H1 (cell line): ENCODE results near the gene RETREG1.

Source experiments
- CREB1 ChIP-seq: IDR thresholded peaks from 2 replicates; pipeline ENCODE4 v1.6.1; 2012; ENCODE audit warnings: inconsistent platforms
- NANOG ChIP-seq: IDR thresholded peaks from 2 replicates; pipeline ENCODE4 v1.6.1; 2011; ENCODE audit warnings: low read length, low read depth, mild to moderate bottlenecking, inconsistent platforms; ENCODE audit not compliant: insufficient read depth, poor library complexity, severe bottlenecking
- ZNF274 ChIP-seq: IDR thresholded peaks from 2 replicates; pipeline ENCODE4 v1.7.0; 2012; ENCODE audit warnings: low read length, borderline replicate concordance; ENCODE audit errors: extremely low read depth
- TF ChIP-seq, protein P1 (sequence below), 3 experiments: IDR thresholded peaks; 1 replicate in 2 of 3; 2 replicates in 1 of 3; pipeline versions ENCODE4 v1.5.1 to v1.6.1; 2011; ENCODE audit warnings: low read length in 3 of 3, mild to moderate bottlenecking in 3 of 3, inconsistent platforms in 2 of 3, low read depth in 1 of 3, moderate library complexity in 1 of 3; ENCODE audit not compliant: insufficient read depth in 1 of 3; ENCODE audit errors: control extremely low read depth in 1 of 3

DNA sequence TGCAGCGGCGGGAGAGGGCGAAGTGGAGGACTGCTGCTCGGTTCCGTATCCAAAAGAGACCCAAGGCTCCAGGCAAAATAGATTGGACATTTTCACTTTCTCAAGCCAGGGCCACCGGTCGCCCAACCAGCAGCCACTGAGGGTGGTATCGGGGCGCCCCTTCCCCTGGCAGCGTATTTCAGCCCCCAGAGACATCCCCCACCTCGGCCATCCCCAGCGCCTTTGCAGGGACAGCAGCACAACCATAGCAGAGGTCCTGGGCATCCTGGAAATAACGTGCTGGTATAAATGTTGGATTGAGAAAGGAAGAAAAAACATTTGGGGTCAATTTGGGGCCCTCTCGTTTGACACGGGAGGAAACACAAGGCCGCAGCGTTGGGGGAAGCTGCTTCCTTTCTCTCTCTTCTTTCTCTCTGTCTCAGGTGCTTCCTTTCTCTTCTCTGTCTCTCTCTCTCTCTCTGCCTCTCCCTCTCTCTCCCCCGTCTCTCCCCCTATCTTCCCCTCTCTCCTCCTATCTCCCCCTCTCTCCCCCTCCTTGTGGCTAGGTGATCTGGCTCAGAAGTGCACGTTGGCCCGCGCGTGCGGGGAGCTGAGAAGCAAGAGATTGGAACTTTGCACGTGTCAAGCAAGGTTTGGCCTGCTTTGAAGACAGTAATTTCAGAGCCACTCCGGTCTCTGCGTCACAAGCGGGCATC, 624 bp upstream of the RETREG1 start:
- TF ChIP-seq, protein P1, sequence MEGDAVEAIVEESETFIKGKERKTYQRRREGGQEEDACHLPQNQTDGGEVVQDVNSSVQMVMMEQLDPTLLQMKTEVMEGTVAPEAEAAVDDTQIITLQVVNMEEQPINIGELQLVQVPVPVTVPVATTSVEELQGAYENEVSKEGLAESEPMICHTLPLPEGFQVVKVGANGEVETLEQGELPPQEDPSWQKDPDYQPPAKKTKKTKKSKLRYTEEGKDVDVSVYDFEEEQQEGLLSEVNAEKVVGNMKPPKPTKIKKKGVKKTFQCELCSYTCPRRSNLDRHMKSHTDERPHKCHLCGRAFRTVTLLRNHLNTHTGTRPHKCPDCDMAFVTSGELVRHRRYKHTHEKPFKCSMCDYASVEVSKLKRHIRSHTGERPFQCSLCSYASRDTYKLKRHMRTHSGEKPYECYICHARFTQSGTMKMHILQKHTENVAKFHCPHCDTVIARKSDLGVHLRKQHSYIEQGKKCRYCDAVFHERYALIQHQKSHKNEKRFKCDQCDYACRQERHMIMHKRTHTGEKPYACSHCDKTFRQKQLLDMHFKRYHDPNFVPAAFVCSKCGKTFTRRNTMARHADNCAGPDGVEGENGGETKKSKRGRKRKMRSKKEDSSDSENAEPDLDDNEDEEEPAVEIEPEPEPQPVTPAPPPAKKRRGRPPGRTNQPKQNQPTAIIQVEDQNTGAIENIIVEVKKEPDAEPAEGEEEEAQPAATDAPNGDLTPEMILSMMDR (IDR thresholded peaks at IDR 0.05; ENCODE audit: control extremely low read depth in 1 of 3, insufficient read depth in 1 of 3, low read depth in 1 of 3, low read length in 3 of 3): no peak
- TF ChIP-seq ZNF274 (no peak), CREB1 (no peak), NANOG (no peak)
